SK-N-SH treated with all-trans-retinoic acid at 6 μM for 48 hours (cell line): ENCODE measurements around the gene PAXIP1.

Source experiments
- ARNTL ChIP-seq: fragments of 450-650 bp; formaldehyde crosslinking; IDR thresholded peaks from 2 replicates; pipeline ENCODE4 v1.5.0; 2020; ENCODE audit warnings: low read depth, mild to moderate bottlenecking, moderate library complexity, borderline replicate concordance
- BACH2 ChIP-seq: fragments of 250-450 bp; sonication (Bioruptor Pico); IDR thresholded peaks from 2 replicates; pipeline ENCODE4 v1.9.0; 2021; ENCODE audit warnings: mild to moderate bottlenecking, borderline replicate concordance
- CSDC2 ChIP-seq: fragments of 250-450 bp; sonication (Bioruptor Pico); IDR thresholded peaks from 2 replicates; pipeline ENCODE4 v1.5.0; 2020; ENCODE audit warnings: mild to moderate bottlenecking, moderate library complexity
- GLIS3 ChIP-seq: fragments of 250-450 bp; sonication (Bioruptor Pico); IDR thresholded peaks from 2 replicates; pipeline ENCODE4 v1.5.0; 2020; ENCODE audit warnings: mild to moderate bottlenecking, moderate library complexity
- POU6F1 ChIP-seq: fragments of 250-450 bp; sonication (Bioruptor Pico); IDR thresholded peaks from 2 replicates; pipeline ENCODE4 v1.8.0; 2021; ENCODE audit warnings: low read depth, mild to moderate bottlenecking, moderate library complexity, borderline replicate concordance
- PPARA ChIP-seq: fragments of 250-450 bp; sonication (Bioruptor Pico); IDR thresholded peaks from 2 replicates; pipeline ENCODE4 v1.5.0; 2020; ENCODE audit warnings: mild to moderate bottlenecking, borderline replicate concordance
- SNAI2 ChIP-seq: fragments of 250-450 bp; sonication (Bioruptor Pico); IDR thresholded peaks from 2 replicates; pipeline ENCODE4 v1.5.0; 2020; ENCODE audit warnings: mild to moderate bottlenecking, moderate library complexity
- TCF4 ChIP-seq: fragments of 250-450 bp; sonication (Bioruptor Pico); IDR thresholded peaks from 2 replicates; pipeline ENCODE4 v1.8.0; 2021; ENCODE audit warnings: mild to moderate bottlenecking, moderate library complexity, borderline replicate concordance
- TOX ChIP-seq: fragments of 250-450 bp; sonication (Bioruptor Pico); IDR thresholded peaks from 2 replicates; pipeline ENCODE4 v1.8.0; 2021; ENCODE audit warnings: mild to moderate bottlenecking, moderate library complexity, borderline replicate concordance
- ZFP3 ChIP-seq: fragments of 250-450 bp; sonication (Bioruptor Pico); IDR thresholded peaks from 2 replicates; pipeline ENCODE4 v1.5.0; 2020; ENCODE audit warnings: mild to moderate bottlenecking, moderate library complexity
- ZFP30 ChIP-seq: fragments of 450-650 bp; formaldehyde crosslinking; IDR thresholded peaks from 2 replicates; pipeline ENCODE4 v1.5.0; 2022; ENCODE audit warnings: mild to moderate bottlenecking, moderate library complexity
- TF ChIP-seq, protein P1 (sequence below): fragments of 250-450 bp; sonication (Bioruptor Pico); IDR thresholded peaks from 2 replicates; pipeline ENCODE4 v1.8.0; 2020; ENCODE audit warnings: mild to moderate bottlenecking, moderate library complexity, borderline replicate concordance

GRCh38 chr7:154996101-154996500 is 6.8 kb downstream of the PAXIP1 start:
- TF ChIP-seq ARNTL (CRISPR knock-in tag), result no peak
- TF ChIP-seq TOX (CRISPR knock-in tag), result no peak
- TF ChIP-seq BACH2 (CRISPR knock-in tag), result no peak
- TF ChIP-seq ZFP3 (CRISPR knock-in tag), result no peak
- TF ChIP-seq CSDC2 (CRISPR knock-in tag), result no peak
- TF ChIP-seq, protein P1, sequence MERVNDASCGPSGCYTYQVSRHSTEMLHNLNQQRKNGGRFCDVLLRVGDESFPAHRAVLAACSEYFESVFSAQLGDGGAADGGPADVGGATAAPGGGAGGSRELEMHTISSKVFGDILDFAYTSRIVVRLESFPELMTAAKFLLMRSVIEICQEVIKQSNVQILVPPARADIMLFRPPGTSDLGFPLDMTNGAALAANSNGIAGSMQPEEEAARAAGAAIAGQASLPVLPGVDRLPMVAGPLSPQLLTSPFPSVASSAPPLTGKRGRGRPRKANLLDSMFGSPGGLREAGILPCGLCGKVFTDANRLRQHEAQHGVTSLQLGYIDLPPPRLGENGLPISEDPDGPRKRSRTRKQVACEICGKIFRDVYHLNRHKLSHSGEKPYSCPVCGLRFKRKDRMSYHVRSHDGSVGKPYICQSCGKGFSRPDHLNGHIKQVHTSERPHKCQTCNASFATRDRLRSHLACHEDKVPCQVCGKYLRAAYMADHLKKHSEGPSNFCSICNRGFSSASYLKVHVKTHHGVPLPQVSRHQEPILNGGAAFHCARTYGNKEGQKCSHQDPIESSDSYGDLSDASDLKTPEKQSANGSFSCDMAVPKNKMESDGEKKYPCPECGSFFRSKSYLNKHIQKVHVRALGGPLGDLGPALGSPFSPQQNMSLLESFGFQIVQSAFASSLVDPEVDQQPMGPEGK (CRISPR knock-in tag), result no peak
- no peak for TF ChIP-seq POU6F1 (CRISPR knock-in tag)
- TF ChIP-seq ZFP30 (CRISPR knock-in tag), result no peak
- no peak for TF ChIP-seq GLIS3 (CRISPR knock-in tag)
- TF ChIP-seq TCF4, result no peak
- no peak for TF ChIP-seq SNAI2 (CRISPR knock-in tag)
- TF ChIP-seq PPARA (CRISPR knock-in tag), result no peak
